HepG2 (cell line): ENCODE data around the gene RUFY2. TPM values are rescaled to one million over a fixed set of nuclear protein-coding genes. Genes with fewer than 3 reads are reported as not detected.

Source experiments
- ATF6 ChIP-seq: sonication (generic); formaldehyde crosslinking; conservative IDR thresholded peaks from 2 replicates; pipeline ENCODE4 v1.4.0; 2020; ENCODE audit warnings: missing genetic modification reagents
- FOSL1 ChIP-seq: sonication (generic); formaldehyde crosslinking; IDR thresholded peaks from 2 replicates; pipeline ENCODE4 v1.9.0; 2021; ENCODE audit warnings: missing genetic modification reagents, borderline replicate concordance
- GRHL1 ChIP-seq: sonication (generic); formaldehyde crosslinking; conservative IDR thresholded peaks from 2 replicates; pipeline ENCODE4 v1.8.0; 2022; ENCODE audit warnings: missing genetic modification reagents
- HOMEZ ChIP-seq: IDR thresholded peaks from 2 replicates; pipeline ENCODE4 v1.6.1; 2016; ENCODE audit warnings: low read depth
- KDM2A ChIP-seq: sonication (generic); formaldehyde crosslinking; IDR thresholded peaks from 2 replicates; pipeline ENCODE4 v1.4.0; 2020; ENCODE audit warnings: low read depth, missing genetic modification reagents, borderline replicate concordance
- MAF1 ChIP-seq: sonication (generic); formaldehyde crosslinking; IDR thresholded peaks from 2 replicates; pipeline ENCODE4 v1.5.0; 2020; ENCODE audit warnings: missing genetic modification reagents, borderline replicate concordance
- PTBP1 ChIP-seq: fragments of 200-400 bp; formaldehyde crosslinking; IDR thresholded peaks from 2 replicates; pipeline ENCODE4 v1.6.1; 2018; ENCODE audit warnings: low read length, low read depth; ENCODE audit not compliant: poor library complexity, severe bottlenecking
- RXRA ChIP-seq: sonication (generic); formaldehyde crosslinking; IDR thresholded peaks from 2 replicates; pipeline ENCODE4 v1.5.1; 2020; ENCODE audit warnings: missing genetic modification reagents
- ZMYM3 ChIP-seq: sonication (generic); formaldehyde crosslinking; IDR thresholded peaks from 2 replicates; pipeline ENCODE4 v1.5.1; 2020; ENCODE audit warnings: mild to moderate bottlenecking, missing genetic modification reagents
- ZNF253 ChIP-seq: sonication (generic); formaldehyde crosslinking; IDR thresholded peaks from 2 replicates; pipeline ENCODE4 v1.8.0; 2022; ENCODE audit warnings: mild to moderate bottlenecking, missing genetic modification reagents, borderline replicate concordance
- ZNF276 ChIP-seq: sonication (generic); formaldehyde crosslinking; IDR thresholded peaks from 2 replicates; pipeline ENCODE4 v1.4.0; 2020; ENCODE audit warnings: mild to moderate bottlenecking, low read depth, missing genetic modification reagents
- ZNF30 ChIP-seq: sonication (generic); formaldehyde crosslinking; IDR thresholded peaks from 2 replicates; pipeline ENCODE4 v1.5.0; 2020; ENCODE audit warnings: mild to moderate bottlenecking, missing genetic modification reagents
- ZNF333 ChIP-seq: sonication (generic); formaldehyde crosslinking; IDR thresholded peaks from 2 replicates; pipeline ENCODE4 v1.4.0; 2020; ENCODE audit warnings: mild to moderate bottlenecking, missing genetic modification reagents, borderline replicate concordance
- ZNF547 ChIP-seq: sonication (generic); formaldehyde crosslinking; IDR thresholded peaks from 2 replicates; pipeline ENCODE4 v1.5.1; 2020; ENCODE audit warnings: mild to moderate bottlenecking, missing genetic modification reagents
- ZNF557 ChIP-seq: sonication (generic); formaldehyde crosslinking; IDR thresholded peaks from 2 replicates; pipeline ENCODE4 v1.4.0; 2020; ENCODE audit warnings: missing genetic modification reagents
- ZNF772 ChIP-seq: sonication (generic); formaldehyde crosslinking; IDR thresholded peaks from 2 replicates; pipeline ENCODE4 v1.5.0; 2020; ENCODE audit warnings: mild to moderate bottlenecking, missing genetic modification reagents
- ZNF788 ChIP-seq: sonication (generic); formaldehyde crosslinking; IDR thresholded peaks from 2 replicates; pipeline ENCODE4 v1.5.0; 2020; ENCODE audit warnings: mild to moderate bottlenecking, missing genetic modification reagents, borderline replicate concordance
- ZNF879 ChIP-seq: sonication (generic); formaldehyde crosslinking; IDR thresholded peaks from 2 replicates; pipeline ENCODE4 v1.8.1; 2023; ENCODE audit warnings: missing genetic modification reagents
- polyA plus RNA-seq, 8 experiments: library from polyadenylated mRNA; depleted of rRNA in 3 of 8; stranded (reverse) in 7 of 8; unstranded in 1 of 8; fragments of >200 nt; fragmentation: Illumina TruSeq in 4 of 8; extraction: Trizol in 4 of 8; gene quantifications; 2 replicates each; pipeline versions ENCODE4 v1.2.1 to v1.2.3, GENCODE V29; 2011 to 2016; ENCODE audit warnings: low read depth in 4 of 8, missing spikeins in 1 of 8, mixed read lengths in 1 of 8; ENCODE audit not compliant: insufficient read depth in 1 of 8
- total RNA-seq, 5 experiments: library from RNA; depleted of rRNA; stranded (reverse); fragments of >200 nt; fragmentation: Illumina TruSeq; extraction: Trizol; gene quantifications; 2 replicates each; pipeline ENCODE4 v1.2.3, GENCODE V29; 2016; ENCODE audit warnings: low read depth in 1 of 5
- TF ChIP-seq, protein P1 (sequence below): sonication (generic); formaldehyde crosslinking; IDR thresholded peaks from 2 replicates; pipeline ENCODE4 v1.4.0; 2020; ENCODE audit warnings: low read depth, missing genetic modification reagents

RUFY2 gene
- total and polyA plus RNA-seq, 2 of the 13 experiments (the other 11 are each of a cell fraction or from before 2014, with no cell fraction given): 10.1 to 16.1 TPM

- TF ChIP-seq GRHL1 (CRISPR knock-in tag) (no peak), HOMEZ (CRISPR knock-in tag) (no peak), ZNF788 (CRISPR knock-in tag) (no peak), MAF1 (0 out of 2 replicates have a peak, but pooled peaks have one; percentile 2), ZNF30 (CRISPR knock-in tag) (0 out of 2 replicates have a peak, but pooled peaks have one; percentile 4), ZNF547 (CRISPR knock-in tag) (no peak), KDM2A (CRISPR knock-in tag) (no peak), RXRA (CRISPR knock-in tag) (no peak), ZMYM3 (CRISPR knock-in tag) (no peak), FOSL1 (CRISPR knock-in tag) (no peak), ZNF276 (CRISPR knock-in tag) (no peak), ZNF557 (CRISPR knock-in tag) (no peak), ATF6 (CRISPR knock-in tag) (no peak), PTBP1 (peak; percentile 3), ZNF333 (CRISPR knock-in tag) (no peak), ZNF772 (CRISPR knock-in tag) (no peak), ZNF253 (no peak), ZNF879 (CRISPR knock-in tag) (no peak)
- TF ChIP-seq, protein P1, sequence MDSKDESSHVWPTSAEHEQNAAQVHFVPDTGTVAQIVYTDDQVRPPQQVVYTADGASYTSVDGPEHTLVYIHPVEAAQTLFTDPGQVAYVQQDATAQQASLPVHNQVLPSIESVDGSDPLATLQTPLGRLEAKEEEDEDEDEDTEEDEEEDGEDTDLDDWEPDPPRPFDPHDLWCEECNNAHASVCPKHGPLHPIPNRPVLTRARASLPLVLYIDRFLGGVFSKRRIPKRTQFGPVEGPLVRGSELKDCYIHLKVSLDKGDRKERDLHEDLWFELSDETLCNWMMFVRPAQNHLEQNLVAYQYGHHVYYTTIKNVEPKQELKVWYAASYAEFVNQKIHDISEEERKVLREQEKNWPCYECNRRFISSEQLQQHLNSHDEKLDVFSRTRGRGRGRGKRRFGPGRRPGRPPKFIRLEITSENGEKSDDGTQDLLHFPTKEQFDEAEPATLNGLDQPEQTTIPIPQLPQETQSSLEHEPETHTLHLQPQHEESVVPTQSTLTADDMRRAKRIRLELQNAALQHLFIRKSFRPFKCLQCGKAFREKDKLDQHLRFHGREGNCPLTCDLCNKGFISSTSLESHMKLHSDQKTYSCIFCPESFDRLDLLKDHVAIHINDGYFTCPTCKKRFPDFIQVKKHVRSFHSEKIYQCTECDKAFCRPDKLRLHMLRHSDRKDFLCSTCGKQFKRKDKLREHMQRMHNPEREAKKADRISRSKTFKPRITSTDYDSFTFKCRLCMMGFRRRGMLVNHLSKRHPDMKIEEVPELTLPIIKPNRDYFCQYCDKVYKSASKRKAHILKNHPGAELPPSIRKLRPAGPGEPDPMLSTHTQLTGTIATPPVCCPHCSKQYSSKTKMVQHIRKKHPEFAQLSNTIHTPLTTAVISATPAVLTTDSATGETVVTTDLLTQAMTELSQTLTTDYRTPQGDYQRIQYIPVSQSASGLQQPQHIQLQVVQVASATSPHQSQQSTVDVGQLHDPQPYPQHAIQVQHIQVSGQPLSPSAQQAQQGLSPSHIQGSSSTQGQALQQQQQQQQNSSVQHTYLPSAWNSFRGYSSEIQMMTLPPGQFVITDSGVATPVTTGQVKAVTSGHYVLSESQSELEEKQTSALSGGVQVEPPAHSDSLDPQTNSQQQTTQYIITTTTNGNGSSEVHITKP: no peak
Measured at GRCh38 chr10:68330852-68331454, 76.1 kb downstream of the RUFY2 start (continued).
